Stimulated activated CD8-positive, alpha-beta memory T cell treated with anti-CD3 and anti-CD28 coated beads, Interleukin-15, amount 100 ng/mL, for 48 hours (primary cell): ENCODE data around the gene GCNT3.

ENCODE experiments used
- DNase-seq, 2 donors: peaks; one replicate each; pipeline ENCODE4 v3.0.0-alpha.2; 2020; ENCODE audit warnings: low read depth in 2 of 2

GCNT3 gene

GRCh38 chr15:59611276-59612260 is at the start of gene GCNT3:
Gene GCNT3, plus strand, starts transcription at chr15:59611783. Its CDS starts 6,456 bp downstream, at chr15:59618239.
- no peak for DNase-seq

- DNase-seq: no peak
Measured at GRCh38 chr15:59562448-59563186, 49.0 kb upstream of the GCNT3 start.

GRCh38 chr15:59565299-59565698 is 46.3 kb upstream of the GCNT3 start:
- no peak for DNase-seq

- DNase-seq: no peak
Measured at GRCh38 chr15:59567324-59567723, 44.3 kb upstream of the GCNT3 start.

GRCh38 chr15:59569477-59569876 is 42.1 kb upstream of the GCNT3 start:
- DNase-seq: no peak

- DNase-seq: no peak
Measured at GRCh38 chr15:59570315-59570714, 41.3 kb upstream of the GCNT3 start.

GRCh38 chr15:59571606-59572005 is 40.0 kb upstream of the GCNT3 start:
- DNase-seq: no peak

- no peak for DNase-seq
Measured at GRCh38 chr15:59583088-59583487, 28.5 kb upstream of the GCNT3 start.

- DNase-seq: no peak
Measured at GRCh38 chr15:59587085-59587826, 24.3 kb upstream of the GCNT3 start.

- no peak for DNase-seq
Measured at GRCh38 chr15:59590027-59590426, 21.6 kb upstream of the GCNT3 start.

- no peak for DNase-seq
Measured at GRCh38 chr15:59591356-59591755, 20.2 kb upstream of the GCNT3 start.

- no peak for DNase-seq
Measured at GRCh38 chr15:59594493-59594942, 17.1 kb upstream of the GCNT3 start.

GRCh38 chr15:59594991-59595390 is 16.6 kb upstream of the GCNT3 start:
- no peak for DNase-seq

- no peak for DNase-seq
Measured at GRCh38 chr15:59595434-59595915, 16.1 kb upstream of the GCNT3 start.

- no peak for DNase-seq
Measured at GRCh38 chr15:59596640-59597039, 14.9 kb upstream of the GCNT3 start.

GRCh38 chr15:59598461-59598860 is 13.1 kb upstream of the GCNT3 start:
- no peak for DNase-seq

GRCh38 chr15:59605994-59606393 is 5.6 kb upstream of the GCNT3 start:
- DNase-seq: no peak

GRCh38 chr15:59609730-59610712 is 1.6 kb upstream of the GCNT3 start:
- no peak for DNase-seq

GRCh38 chr15:59614153-59614552 is 2.6 kb downstream of the GCNT3 start:
- no peak for DNase-seq

GRCh38 chr15:59615661-59616060 is 4.1 kb downstream of the GCNT3 start:
- DNase-seq: no peak

GRCh38 chr15:59616379-59616778 is 4.8 kb downstream of the GCNT3 start:
- DNase-seq: no peak
